Measurements from ENCODE around the gene KDM6A. TPM values are rescaled to one million over a fixed set of nuclear protein-coding genes. Genes with fewer than 3 reads are reported as not detected.
"Not testable (repeated sequence)": the region's sequence is repeated elsewhere in the genome, so short reads cannot be mapped to it uniquely, and the experiment has no call there.

Gene KDM6A
- 28.4 TPM for total RNA-seq
- long read RNA-seq, partial matches to known transcripts, result 5 of 8 reads
- long read RNA-seq, other reads (novel, unspliced or antisense), result 3 of 8 reads

DNA sequence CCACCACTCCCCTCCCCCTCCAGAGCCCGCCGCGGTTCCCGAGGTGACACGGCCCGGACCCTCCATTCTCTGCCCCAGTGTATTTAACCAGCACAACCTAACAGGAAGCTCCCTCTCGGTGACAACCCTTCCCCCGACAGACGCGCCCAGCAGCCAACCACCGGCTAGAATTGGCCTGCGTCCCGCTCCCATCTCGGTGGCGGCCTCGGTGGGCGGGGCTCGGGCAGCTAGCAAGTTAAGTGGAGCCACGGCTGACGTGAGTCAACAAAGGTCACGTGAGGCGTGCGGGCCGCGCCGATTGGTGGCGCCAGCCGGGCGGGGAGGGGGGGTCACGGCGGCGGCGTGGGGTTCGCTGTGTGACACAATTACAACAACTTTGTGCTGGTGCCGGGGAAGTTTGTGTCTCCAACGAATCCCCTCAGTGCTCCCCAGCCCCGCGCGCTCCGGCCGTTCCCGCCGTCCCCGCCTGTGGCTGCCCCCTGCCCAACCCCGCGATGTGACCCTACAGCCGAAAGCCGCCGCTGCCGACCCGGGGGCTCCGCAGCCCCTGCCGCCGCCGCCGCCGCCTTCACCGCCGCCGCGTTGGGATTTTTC, at the start of gene KDM6A:
TSS of gene KDM6A (plus strand) at position 368 of the 594 bp plus-strand sequence. CDS start 364 bp downstream, outside the sequence.
- peak; percentile 100 for DNase-seq (ENCODE audit: low spot score)

GRCh38 chrX:44823193-44823592, 49.8 kb upstream of the KDM6A start:
- DNase-seq (ENCODE audit: low spot score), result not testable (repeated sequence)

GRCh38 chrX:44828008-44828605, 44.9 kb upstream of the KDM6A start:
- DNase-seq (ENCODE audit: low spot score), result no peak

GRCh38 chrX:44829832-44830231, 43.2 kb upstream of the KDM6A start:
- DNase-seq (ENCODE audit: low spot score), result no peak

GRCh38 chrX:44842550-44843317, 30.3 kb upstream of the KDM6A start:
- DNase-seq (ENCODE audit: low spot score), result no peak

DNA sequence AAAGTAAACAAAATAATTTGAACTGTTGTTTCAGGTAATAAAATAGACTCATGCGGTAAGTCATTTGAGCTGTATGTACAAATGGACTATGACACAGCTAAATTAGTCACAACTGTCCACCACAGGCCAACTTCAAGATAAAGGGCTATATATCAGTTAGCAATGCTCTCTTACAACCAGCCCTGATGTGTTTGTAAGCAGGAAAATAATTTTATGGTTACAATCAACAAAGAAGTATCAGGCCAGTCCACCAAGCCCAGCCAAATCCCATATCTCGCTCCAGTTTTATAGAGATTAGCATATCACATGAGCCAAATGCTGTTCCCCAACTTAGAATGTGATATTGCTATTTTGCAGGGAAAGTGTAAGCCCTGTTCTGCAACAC, 29.7 kb upstream of the KDM6A start:
- DNase-seq (ENCODE audit: low spot score), result no peak

DNA sequence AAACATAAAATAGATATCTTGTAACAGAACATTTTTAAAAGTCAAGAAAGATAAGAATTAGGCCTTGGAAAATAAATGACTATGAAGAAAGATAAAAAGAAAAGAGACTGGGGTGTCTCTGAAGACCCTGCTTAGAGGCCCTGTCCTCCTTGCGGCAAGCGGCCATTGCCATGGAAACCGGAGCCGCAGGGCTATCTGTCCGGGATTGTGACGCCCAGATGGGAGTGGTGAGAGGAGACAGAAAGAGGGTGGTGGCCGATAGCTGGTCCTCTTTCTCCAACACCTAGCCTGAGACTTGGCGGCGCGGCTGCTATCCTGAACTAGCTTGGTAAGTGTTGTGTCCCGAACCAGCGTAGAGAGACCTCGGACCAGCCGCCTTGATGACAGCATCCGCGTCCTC, 29.2 kb upstream of the KDM6A start, which contains the start of gene DUSP21:
TSS of gene DUSP21 (plus strand) at position 269 of the 400 bp plus-strand sequence. CDS start at position 381, 112 bp downstream.
- DNase-seq (ENCODE audit: low spot score), result no peak

DNA sequence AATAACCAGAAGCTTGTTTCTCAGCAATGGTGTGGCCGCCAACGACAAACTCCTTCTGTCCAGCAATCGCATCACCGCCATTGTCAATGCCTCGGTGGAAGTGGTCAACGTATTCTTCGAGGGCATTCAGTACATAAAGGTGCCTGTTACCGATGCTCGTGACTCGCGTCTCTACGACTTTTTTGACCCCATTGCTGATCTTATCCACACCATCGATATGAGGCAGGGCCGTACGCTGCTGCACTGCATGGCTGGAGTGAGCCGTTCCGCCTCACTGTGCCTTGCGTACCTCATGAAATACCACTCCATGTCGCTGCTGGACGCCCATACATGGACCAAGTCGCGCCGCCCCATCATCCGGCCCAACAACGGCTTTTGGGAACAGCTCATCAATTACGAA, 28.8 kb upstream of the KDM6A start:
- no peak for DNase-seq (ENCODE audit: low spot score)

DNA sequence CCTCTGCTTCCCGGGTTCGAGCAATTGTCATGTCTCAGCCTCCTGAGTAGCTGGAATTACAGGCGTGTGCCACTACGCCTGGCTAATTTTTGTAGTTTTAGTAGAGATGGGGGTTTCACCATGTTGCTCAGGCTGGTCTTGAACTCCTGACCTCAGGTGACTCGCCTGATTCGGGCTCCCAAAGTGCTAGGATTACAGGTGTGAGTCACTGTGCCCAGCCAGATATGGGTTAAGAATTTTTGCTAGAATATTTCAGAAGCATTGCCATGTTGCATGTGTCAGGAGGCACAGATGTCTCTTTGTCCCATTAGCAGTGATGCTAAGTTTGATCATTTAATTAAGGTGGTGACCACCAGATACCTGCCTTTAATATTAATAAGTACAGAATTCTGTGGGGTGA, 22.1 kb upstream of the KDM6A start:
- DNase-seq (ENCODE audit: low spot score), result not testable (repeated sequence)

DNA sequence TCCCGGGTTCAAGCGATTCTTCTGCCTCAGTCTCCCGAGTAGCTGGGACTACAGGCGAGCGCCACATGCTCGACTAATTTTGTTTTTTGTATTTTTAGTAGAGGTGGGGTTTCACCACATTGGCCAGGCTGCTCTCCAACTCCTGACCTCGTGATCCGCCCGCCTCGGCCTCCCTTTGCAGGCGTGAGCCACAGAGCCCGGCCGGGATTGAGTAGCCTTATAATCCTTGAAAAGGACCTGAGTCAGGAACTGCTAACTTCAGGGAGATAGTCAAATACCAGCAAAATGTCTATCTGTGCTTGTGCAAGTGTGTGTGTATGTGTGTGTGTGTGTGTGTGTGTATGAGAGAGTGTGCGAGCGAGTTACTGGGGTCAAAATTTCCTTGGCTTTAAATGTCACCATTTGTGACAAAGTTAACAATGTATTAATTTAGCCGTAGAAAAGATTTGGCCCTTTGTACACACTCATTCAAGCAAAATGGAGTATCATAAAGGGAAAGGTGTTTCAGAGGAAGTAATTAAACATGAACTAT, 1.8 kb upstream of the KDM6A start:
- no peak for DNase-seq (ENCODE audit: low spot score)

GRCh38 chrX:44871931-44872820, 812 bp upstream of the KDM6A start:
- DNase-seq (ENCODE audit: low spot score), result no peak

DNA sequence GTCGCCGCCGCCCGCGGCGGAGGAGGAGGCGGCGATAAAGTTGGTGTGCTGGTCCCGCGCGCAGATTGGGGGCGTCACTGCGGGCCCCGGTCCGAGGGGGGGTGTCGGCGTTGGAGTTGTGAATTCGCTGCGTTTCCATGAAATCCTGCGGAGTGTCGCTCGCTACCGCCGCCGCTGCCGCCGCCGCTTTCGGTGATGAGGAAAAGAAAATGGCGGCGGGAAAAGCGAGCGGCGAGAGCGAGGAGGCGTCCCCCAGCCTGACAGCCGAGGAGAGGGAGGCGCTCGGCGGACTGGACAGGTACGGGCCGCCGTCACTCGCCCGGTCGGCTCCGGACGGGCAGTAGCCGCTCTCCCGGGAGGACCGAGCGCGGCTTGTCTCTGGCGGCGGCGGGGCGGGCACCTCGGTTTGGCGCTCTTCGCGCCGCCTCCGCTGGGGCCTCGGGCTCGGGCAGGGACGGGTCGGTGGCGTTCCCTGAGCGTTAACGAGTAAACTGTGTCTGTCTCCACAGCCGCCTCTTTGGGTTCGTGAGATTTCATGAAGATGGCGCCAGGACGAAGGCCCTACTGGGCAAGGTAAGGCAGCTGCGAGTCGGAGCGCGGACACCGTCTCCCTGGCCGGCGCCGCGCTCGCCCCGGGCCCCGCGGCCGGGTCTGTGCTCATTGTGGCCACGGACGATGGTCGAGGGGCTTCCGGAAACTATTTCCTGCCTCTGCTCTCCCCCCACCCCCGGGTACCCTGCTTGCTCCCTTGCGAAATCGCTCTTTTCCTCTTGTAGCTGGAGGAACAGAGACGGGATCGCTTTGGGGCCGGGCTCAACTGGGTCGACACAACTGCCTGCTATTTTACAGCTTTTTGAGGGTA, 658 bp downstream of the KDM6A start:
- no peak for DNase-seq (ENCODE audit: low spot score)

GRCh38 chrX:44874420-44875184, 1.6 kb downstream of the KDM6A start:
- no peak for DNase-seq (ENCODE audit: low spot score)

GRCh38 chrX:44875185-44875489, 2.1 kb downstream of the KDM6A start:
- no peak for DNase-seq (ENCODE audit: low spot score)

GRCh38 chrX:44876086-44876485, 3.1 kb downstream of the KDM6A start:
- no peak for DNase-seq (ENCODE audit: low spot score)

GRCh38 chrX:44876767-44877166, 3.8 kb downstream of the KDM6A start:
- no peak for DNase-seq (ENCODE audit: low spot score)

DNA sequence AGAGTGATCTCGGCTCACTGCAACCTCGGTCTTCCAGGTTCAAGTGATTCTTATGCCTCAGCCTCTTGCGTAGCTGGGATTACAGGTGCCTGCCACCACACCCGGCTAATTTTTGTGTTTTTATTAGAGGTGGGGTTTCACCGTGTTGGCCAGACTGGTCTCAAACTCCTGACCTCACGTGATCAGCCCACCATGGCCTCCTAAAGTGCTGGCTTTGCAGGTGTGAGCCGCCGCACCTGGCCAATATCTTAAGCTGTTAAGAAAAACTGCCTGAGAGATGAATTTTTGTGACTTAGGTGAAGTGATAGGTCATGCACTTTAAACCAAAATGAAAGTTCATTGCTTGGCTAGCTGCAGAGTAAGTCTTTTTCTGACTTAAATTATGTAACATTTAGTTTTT, 5.8 kb downstream of the KDM6A start:
- no peak for DNase-seq (ENCODE audit: low spot score)

GRCh38 chrX:44881549-44881948, 8.6 kb downstream of the KDM6A start:
- no peak for DNase-seq (ENCODE audit: low spot score)

- no peak for DNase-seq (ENCODE audit: low spot score)
Observed at GRCh38 chrX:44882635-44883034, 9.6 kb downstream of the KDM6A start.
